H54 (cell line): ENCODE data around the gene RSF1.

Experiments
- DNase-seq: peaks from one replicate; pipeline ENCODE4 v3.0.0; 2011; ENCODE audit warnings: low spot score, mixed read lengths; ENCODE audit not compliant: insufficient read length
- FAIRE-seq: peaks from 3 replicates; lab custom pipeline; 2011; peaks lifted over from hg19 to GRCh38; lab: Jason Lieb, UNC
- POLR2A ChIP-seq: IDR thresholded peaks from 2 replicates; pipeline ENCODE4 v1.6.1; 2011; ENCODE audit warnings: low read depth, mild to moderate bottlenecking, low read length

Gene RSF1

DNA sequence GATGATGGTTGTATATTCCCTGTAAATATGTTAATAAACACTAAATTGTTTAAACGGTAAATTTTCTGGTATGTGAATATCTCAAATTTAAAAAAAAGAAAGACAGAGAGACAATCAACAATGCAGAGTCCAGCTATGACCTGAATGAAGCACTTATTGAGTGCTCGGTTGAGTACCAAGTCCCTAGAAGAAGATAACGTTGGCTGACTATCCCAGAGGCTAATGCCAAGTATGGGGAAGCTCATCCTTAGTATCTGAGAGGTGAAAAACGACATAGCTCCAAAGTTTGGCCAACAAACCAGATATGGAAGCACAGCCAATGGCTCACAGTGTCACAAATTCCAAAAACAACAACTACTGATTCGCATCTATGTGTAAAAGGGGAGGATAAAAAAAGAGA, 71.3 kb downstream of the RSF1 start:
- DNase-seq (no peak), FAIRE-seq (no peak)
- no peak for TF ChIP-seq POLR2A

GRCh38 chr11:77748266-77748665, 72.3 kb downstream of the RSF1 start:
- FAIRE-seq (no peak), DNase-seq (no peak)
- no peak for TF ChIP-seq POLR2A

- no peak for TF ChIP-seq POLR2A
- DNase-seq = no peak
- FAIRE-seq = peak; percentile 48
Measured at GRCh38 chr11:77747381-77747969, 73.0 kb downstream of the RSF1 start.

- DNase-seq (no peak), FAIRE-seq (no peak)
- TF ChIP-seq POLR2A = no peak
Measured at GRCh38 chr11:77736473-77736872, 84.0 kb downstream of the RSF1 start.

- no peak for TF ChIP-seq POLR2A
- DNase-seq (no peak), FAIRE-seq (no peak)
Measured at GRCh38 chr11:77734890-77735289, 85.6 kb downstream of the RSF1 start.

DNA sequence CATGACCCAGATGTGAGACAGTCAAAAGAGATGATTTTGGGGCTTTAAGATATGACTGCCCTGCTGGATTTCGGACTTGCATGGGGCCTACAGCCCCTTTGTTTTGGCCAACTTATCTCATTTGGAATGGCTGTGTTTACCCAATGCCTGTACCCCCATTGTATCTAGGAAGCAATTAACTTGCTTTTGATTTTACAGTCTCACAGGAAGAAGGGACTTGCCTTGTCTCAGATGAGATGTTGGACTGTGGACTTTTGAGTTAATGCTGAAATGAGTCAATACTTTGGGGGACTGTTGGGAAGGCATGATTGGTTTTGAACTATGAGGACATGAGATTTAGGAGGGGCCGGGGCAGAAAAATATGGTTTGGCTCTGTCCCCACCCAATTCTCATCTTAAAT, 88.4 kb downstream of the RSF1 start:
- FAIRE-seq (no peak), DNase-seq (no peak)
- no peak for TF ChIP-seq POLR2A

- DNase-seq (no peak), FAIRE-seq (no peak)
- TF ChIP-seq POLR2A = no peak
Measured at GRCh38 chr11:77730789-77731188, 89.7 kb downstream of the RSF1 start.

DNA sequence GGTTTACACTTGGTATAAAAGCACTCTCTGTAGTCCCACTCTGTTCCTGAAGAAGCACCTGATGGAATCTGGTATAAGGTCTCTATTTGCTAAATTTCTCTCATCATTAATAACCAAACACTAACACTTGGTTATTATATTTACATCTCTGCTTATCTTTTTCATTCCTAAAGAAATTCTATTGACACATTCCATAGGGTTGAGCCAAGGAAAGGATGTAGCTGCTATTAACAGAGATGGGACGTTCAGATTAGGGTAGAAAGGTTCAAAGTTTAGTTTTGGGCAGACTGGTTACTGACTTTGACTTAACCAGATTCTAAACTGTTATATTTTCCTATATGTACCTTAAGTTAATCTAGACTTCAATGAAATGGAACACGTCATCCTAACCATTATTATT, 91.5 kb downstream of the RSF1 start:
- FAIRE-seq (no peak), DNase-seq (no peak)
- TF ChIP-seq POLR2A = no peak

GRCh38 chr11:77728203-77728786, 92.2 kb downstream of the RSF1 start:
- no peak for FAIRE-seq
- no peak for TF ChIP-seq POLR2A

DNA sequence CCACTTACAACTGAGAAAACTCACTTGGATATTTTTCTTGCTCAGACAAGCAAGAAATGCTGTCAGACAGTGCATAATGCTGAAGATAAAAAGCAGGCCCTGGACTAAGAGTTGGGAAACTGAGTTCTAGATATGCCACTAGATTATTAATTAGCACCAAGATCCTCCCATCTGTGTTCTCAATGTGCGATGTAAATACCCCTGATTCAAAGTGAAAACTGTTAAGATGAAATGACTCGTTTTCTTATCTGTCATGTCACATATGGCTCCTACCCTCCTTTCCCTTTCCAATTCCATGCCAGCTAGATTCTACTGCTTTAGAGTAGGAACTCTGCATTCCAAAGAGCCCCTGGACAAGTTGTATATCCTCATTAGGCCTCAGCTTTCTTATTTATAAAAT, 94.0 kb downstream of the RSF1 start:
- TF ChIP-seq POLR2A = no peak
- DNase-seq (no peak), FAIRE-seq (no peak)

More at GRCh38 chr11:77728203-77728786, 92.2 kb downstream of the RSF1 start:
- DNase-seq = no peak

DNA sequence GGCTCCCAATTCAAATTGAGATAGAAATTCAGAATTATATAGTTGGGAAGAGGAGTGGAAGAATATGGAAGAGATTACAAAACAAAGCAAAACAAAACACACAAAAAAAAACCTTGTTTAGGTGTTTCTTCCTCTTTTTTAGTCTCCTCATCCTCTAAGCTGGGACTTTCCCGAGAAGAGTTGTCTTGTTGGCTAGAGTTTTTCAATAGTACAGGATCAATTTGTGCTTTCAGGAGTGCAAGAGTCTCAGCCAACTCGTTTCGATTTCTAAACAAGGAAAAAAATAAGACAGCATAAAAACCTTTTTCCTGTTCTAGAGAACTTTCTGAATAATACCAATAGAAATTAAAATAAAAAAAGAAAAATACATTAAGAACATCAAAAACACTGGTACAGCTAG, 95.1 kb downstream of the RSF1 start:
- FAIRE-seq (no peak), DNase-seq (no peak)
- TF ChIP-seq POLR2A = no peak

GRCh38 chr11:77724636-77725035, 95.9 kb downstream of the RSF1 start:
- no peak for TF ChIP-seq POLR2A
- DNase-seq = no peak
- no peak for FAIRE-seq

GRCh38 chr11:77723024-77723423, 97.5 kb downstream of the RSF1 start:
- TF ChIP-seq POLR2A = no peak
- DNase-seq (no peak), FAIRE-seq (no peak)

GRCh38 chr11:77710358-77710757, 110.2 kb downstream of the RSF1 start:
- peak; percentile 89 for FAIRE-seq
- TF ChIP-seq POLR2A = no peak
- DNase-seq = peak; percentile 16

- no peak for TF ChIP-seq POLR2A
- FAIRE-seq = no peak
- DNase-seq = no peak
Measured at GRCh38 chr11:77705876-77706579, 114.5 kb downstream of the RSF1 start.
